Measurements from ENCODE around the gene TMEM51. TPM values are rescaled to one million over a fixed set of nuclear protein-coding genes. Genes with fewer than 3 reads are reported as not detected.
A peak's percentile ranks its signal among the peaks of the same experiment; 100 is the strongest.

Gene TMEM51
- total and polyA plus RNA-seq, 2 of the 4 experiments (the other 2 are of a cell fraction): 2.7 to 10.2 TPM

DNA sequence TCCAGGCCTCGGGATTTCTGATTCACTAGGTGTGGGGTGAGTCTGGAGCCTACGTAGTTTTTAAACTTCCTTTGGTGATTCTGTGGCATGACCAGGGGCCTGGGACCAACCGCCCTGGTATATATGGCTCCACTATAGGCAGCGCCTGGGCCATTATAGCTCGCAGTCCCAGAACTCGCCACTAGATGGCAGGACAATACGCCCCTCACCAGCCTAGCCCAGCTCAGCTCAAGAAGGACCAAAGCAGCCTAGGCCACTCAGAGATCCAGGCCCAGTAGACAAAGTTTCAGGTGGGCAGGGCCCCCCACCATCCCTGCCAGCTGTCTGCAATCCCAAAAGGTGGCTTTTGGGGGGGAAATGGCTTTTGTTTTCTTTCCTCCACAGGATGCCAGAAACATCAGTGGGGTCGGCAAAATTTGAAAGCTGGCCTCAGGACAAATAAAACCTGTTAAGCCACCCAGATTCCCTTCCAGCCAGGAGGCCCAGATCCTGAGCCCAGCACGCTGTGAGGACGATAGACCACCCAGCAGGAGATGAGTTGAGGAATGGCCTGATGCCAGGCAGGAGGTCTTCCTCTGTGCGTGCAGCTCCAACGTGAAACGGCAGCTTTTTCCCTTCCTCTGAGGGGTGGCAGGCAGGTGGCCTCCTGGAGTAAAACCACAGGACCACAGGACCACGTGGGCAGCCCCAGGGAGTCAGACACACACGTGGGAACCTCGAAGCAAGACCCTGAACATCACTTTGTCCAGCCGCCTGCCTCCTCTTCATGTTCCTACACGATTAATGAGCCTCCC is 24.8 kb upstream of the TMEM51 start:
- Histone ChIP-seq H3K9me3 (ENCODE audit: control insufficient read depth, insufficient read depth, low read length) (peaks cover 5% of the 10 kb centered on the region), H3K27me3 (ENCODE audit: control insufficient read depth, insufficient read depth, low read length) (peaks cover 17% of the 10 kb centered on the region; the same call in 1 of the 2 replicates), H2BK120ac (ENCODE audit: low read depth, low read length) (no peak overlapping the region), H2BK15ac (ENCODE audit: low read depth, low read length) (no peak overlapping the region), H3K56ac (ENCODE audit: extremely low read depth, insufficient read depth, low read length) (no peak overlapping the region), H4K5ac (ENCODE audit: low read depth, low read length) (no peak overlapping the region), H2BK20ac (ENCODE audit: low read depth, low read length) (no peak overlapping the region), H3K36me3 (ENCODE audit: control insufficient read depth, insufficient read depth, low read length) (no peaks in the 10 kb centered on the region), H4K91ac (ENCODE audit: insufficient read depth, low read depth, low read length) (no peak overlapping the region), H3K79me1 (ENCODE audit: low read depth in 1 of 2, low read length in 2 of 2) (no peaks in the 10 kb centered on the region), H4K20me1 (ENCODE audit: insufficient read depth, low read length) (no peaks in the 10 kb centered on the region; the same call in 1 of the 2 replicates), H3K18ac (ENCODE audit: low read depth, low read length) (no peak overlapping the region), H2AK9ac (replicated peaks; ENCODE audit: low read depth, low read length, poor library complexity) (peak overlapping the region; percentile 75), H2AFZ (replicated peaks; ENCODE audit: low read length, poor library complexity) (peak overlapping the region; percentile 54), H3K4ac (ENCODE audit: low read depth, low read length) (no peak overlapping the region), H3K4me3 (ENCODE audit: insufficient read depth, low read depth, low read length) (no peak overlapping the region), H3K23ac (ENCODE audit: low read depth, low read length) (no peak overlapping the region), H3K27ac (ENCODE audit: insufficient read depth, low read length) (no peak overlapping the region), H3K4me1 (ENCODE audit: control insufficient read depth, insufficient read depth, low read length) (no peaks in the 10 kb centered on the region), H3K4me2 (ENCODE audit: low read depth, low read length) (no peak overlapping the region), H2BK5ac (ENCODE audit: low read depth, low read length, poor library complexity, severe bottlenecking) (no peak overlapping the region), H4K8ac (ENCODE audit: low read depth in 2 of 2, low read length in 2 of 2) (no peak overlapping the region), H2AK5ac (ENCODE audit: low read depth, low read length) (no peak overlapping the region), H3K9ac (ENCODE audit: low read depth, low read length) (no peak overlapping the region), H3K9me1 (ENCODE audit: insufficient read depth, low read length) (no peaks in the 10 kb centered on the region), H3K14ac (replicated peaks; ENCODE audit: low read depth, low read length) (no peak overlapping the region)
- POLR2A ChIA-PET (ENCODE audit: unreplicated experiment): no interaction called here
- intact Hi-C loops (cut with micrococcal nuclease) (loop anchor here (1.0 kb wide), 2 partner anchors 144 to 176 kb away; no protein-coding TSS in a partner anchor), dilution Hi-C loops (cut with HindIII; ENCODE audit: low sequenced_read_pairs, unreplicated experiment) (no loop called here), in situ Hi-C loops (cut with MboI; ENCODE audit: low sequenced_read_pairs) (no loop called here)
- TF ChIP-seq RAD21 (IDR thresholded peaks at IDR 0.05; ENCODE audit: low read length) (peak; percentile 95), BHLHE40 (IDR thresholded peaks at IDR 0.05; ENCODE audit: low read depth, low read length) (no peak), CHD1 (IDR thresholded peaks at IDR 0.05; ENCODE audit: low read depth, low read length) (no peak), CEBPB (IDR thresholded peaks at IDR 0.05; ENCODE audit: low read depth, low read length) (no peak), POLR2A (IDR thresholded peaks at IDR 0.05; ENCODE audit: low read depth, low read length) (0 out of 2 replicates have a peak, but pooled peaks have one; percentile 50), SMC3 (IDR thresholded peaks at IDR 0.05; ENCODE audit: low read depth, low read length) (peak; percentile 97)
- TF ChIP-seq, protein P1, sequence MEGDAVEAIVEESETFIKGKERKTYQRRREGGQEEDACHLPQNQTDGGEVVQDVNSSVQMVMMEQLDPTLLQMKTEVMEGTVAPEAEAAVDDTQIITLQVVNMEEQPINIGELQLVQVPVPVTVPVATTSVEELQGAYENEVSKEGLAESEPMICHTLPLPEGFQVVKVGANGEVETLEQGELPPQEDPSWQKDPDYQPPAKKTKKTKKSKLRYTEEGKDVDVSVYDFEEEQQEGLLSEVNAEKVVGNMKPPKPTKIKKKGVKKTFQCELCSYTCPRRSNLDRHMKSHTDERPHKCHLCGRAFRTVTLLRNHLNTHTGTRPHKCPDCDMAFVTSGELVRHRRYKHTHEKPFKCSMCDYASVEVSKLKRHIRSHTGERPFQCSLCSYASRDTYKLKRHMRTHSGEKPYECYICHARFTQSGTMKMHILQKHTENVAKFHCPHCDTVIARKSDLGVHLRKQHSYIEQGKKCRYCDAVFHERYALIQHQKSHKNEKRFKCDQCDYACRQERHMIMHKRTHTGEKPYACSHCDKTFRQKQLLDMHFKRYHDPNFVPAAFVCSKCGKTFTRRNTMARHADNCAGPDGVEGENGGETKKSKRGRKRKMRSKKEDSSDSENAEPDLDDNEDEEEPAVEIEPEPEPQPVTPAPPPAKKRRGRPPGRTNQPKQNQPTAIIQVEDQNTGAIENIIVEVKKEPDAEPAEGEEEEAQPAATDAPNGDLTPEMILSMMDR (conservative IDR thresholded peaks at IDR 0.05; ENCODE audit: low read depth, low read length): peak; percentile 89
- no CpG with 5 or more reads among the region's 18 CpGs for WGBS, 2 experiments (ENCODE audit: extremely low coverage in 2 of 2, insufficient read length in 1 of 2)
- DNase-seq (peak; percentile 65), ATAC-seq (ENCODE audit: low read depth) (peak; percentile 100)
- CTCF ChIA-PET: interaction anchor here (0.6 to 1.9 kb wide), 19 partner anchors 8 to 191 kb away, joined by 3 to 18 read pairs (median 4); partner anchors contain the start of gene TMEM51
- BruUV-seq (replicated peaks): no TSS peak

Data from IMR-90 (cell line).